ENCODE data around the gene PTTG1.

DNA sequence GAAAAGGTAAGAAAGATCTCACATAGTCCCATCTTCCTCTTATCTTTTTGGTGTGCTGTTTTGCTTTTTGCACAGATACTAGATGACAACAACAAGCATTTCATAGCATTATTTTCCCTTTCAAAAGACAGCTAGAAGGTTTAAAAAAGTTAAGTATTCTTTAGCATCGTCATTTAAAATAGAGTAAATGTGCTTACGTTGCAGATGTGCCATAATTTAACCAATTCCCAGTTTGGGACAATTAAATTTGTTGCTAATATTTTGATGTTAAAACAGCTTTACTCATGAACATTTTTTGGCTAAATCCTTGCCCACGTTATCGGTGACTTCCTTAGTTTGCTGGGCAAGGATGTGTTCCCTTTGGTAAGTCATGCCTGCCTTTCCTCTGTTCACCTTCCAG, 41.6 kb downstream of the PTTG1 start:
- TF ChIP-seq, protein P1, sequence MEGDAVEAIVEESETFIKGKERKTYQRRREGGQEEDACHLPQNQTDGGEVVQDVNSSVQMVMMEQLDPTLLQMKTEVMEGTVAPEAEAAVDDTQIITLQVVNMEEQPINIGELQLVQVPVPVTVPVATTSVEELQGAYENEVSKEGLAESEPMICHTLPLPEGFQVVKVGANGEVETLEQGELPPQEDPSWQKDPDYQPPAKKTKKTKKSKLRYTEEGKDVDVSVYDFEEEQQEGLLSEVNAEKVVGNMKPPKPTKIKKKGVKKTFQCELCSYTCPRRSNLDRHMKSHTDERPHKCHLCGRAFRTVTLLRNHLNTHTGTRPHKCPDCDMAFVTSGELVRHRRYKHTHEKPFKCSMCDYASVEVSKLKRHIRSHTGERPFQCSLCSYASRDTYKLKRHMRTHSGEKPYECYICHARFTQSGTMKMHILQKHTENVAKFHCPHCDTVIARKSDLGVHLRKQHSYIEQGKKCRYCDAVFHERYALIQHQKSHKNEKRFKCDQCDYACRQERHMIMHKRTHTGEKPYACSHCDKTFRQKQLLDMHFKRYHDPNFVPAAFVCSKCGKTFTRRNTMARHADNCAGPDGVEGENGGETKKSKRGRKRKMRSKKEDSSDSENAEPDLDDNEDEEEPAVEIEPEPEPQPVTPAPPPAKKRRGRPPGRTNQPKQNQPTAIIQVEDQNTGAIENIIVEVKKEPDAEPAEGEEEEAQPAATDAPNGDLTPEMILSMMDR (conservative IDR thresholded peaks at IDR 0.05; ENCODE audit: low read depth, low read length), result no peak
- TF ChIP-seq EZH2 (IDR thresholded peaks at IDR 0.05; ENCODE audit: low read length, unreplicated experiment), result no peak

Data from PC-3 (cell line).